HL-60/S4 treated with phorbol 12-myristate 13-acetate at 8.2 ng/mL for 4 days and 3 days (cell line): ENCODE data around the gene NFYB.
"Not testable (repeated sequence)": the region's sequence is repeated elsewhere in the genome, so short reads cannot be mapped to it uniquely, and the experiment has no call there.

Source experiments
- in situ Hi-C: fragments of 300-500 bp; cut with MboI; formaldehyde crosslinking; loops from 2 replicates; pipeline ENCODE4 v1.15.0; 2022; ENCODE audit warnings: low sequenced_read_pairs

The NFYB gene

DNA sequence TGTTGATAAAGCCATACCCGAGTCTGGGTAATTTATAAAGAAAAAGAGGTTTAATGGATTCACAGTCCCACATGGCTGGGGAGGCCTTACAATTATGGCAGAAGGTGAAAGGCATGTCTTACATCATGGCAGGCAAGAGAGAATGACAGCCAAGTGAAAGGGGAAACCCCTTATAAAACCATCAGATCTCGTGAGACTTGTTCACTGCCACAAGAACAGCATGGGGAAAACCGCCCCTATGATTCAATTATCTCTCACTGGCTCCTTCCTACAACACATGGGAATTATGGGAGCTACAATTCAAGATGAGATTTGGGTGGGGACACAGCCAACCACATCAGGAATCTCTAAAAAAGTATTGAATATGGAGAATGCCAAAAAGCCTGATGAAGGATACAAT lies 25.0 kb upstream of the NFYB start:
- in situ Hi-C loops, result not testable (repeated sequence)

DNA sequence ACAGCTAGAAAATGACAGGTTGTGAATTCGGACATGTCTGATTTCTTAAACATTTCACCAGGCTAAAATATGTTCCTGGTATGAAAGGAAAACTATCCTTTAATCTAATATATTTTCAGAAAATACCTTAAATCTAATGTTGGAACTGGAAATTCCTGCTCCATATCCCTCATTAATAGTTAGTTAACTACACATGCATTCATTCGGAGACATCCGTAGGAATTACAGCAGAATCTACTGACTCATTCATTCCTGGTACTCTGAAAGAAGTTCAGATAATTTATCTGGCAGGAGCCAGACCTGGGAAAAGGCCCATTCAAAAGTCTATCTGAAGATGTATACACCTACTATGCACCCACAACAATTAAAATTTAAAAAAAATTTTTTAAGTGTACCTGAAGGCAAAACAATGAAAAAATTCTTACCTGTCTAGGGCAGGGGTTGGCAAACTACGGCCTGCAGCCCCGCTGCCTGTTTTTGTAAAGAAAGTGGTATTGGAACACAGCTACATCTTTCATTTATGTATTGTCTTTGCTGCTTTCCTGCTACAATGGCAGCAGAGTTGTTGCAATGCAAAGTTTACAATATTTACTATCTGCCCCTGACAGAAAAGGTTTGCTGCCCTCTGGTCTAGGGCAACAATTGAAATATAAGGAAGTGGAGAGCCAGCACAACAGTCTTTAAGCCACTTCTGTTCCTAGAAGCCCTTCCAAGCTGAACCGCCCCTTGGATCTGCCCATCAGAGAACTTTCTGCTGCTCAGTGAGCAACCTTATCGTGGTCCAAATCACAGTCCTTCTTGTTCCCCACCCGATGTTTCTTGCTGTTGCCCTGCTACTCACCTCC lies 17.9 kb upstream of the NFYB start:
- in situ Hi-C loops, result no loop called here

DNA sequence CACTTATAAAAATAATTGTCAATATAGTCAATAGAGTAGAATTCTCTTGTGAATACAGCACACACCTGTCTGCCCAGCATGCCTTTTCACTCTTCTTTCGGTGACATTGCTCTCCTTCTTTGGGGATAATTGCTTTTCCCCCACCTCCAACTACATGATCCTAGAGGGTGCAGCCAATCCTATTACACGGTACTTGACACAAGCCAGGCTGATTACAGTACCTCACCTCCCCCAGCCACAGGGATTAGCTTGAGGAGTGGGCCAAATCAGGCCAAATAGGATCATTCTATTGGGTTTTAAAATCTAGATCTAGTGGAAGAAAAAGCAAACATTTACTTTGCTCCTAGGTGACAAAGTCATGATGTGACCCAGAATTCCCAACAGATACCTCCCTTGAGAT lies 16.8 kb upstream of the NFYB start:
- in situ Hi-C loops, result no loop called here

- in situ Hi-C loops, result no loop called here
Measured at GRCh38 chr12:104154286-104154685, 16.3 kb upstream of the NFYB start.

GRCh38 chr12:104152685-104153241 lies 14.8 kb upstream of the NFYB start:
- in situ Hi-C loops, result no loop called here

GRCh38 chr12:104150416-104150815 lies 12.4 kb upstream of the NFYB start:
- in situ Hi-C loops, result no loop called here

- in situ Hi-C loops, result no loop called here
Measured at GRCh38 chr12:104147346-104147745, 9.3 kb upstream of the NFYB start.

DNA sequence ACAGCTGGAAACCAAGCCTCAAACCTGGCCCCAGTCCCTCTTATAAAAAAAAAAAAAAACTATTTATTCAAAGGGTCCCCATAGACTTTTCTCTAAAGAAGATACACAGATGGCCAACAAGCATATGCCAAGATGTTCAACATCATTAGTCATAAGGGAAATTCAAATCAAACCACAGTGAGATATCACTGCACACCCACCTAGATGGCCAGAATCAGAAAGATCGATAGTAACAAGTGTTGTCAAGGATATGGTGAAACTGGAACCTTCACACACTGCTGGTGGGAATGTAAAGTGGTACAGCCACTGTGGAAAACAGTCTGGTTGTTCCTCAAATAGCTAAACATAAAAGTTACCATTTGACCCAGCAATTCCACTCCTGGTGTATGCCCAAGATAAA lies 5.9 kb upstream of the NFYB start:
- in situ Hi-C loops, result no loop called here

- in situ Hi-C loops, result no loop called here
Measured at GRCh38 chr12:104143002-104143401, 5.0 kb upstream of the NFYB start.

GRCh38 chr12:104142543-104142942 lies 4.5 kb upstream of the NFYB start:
- in situ Hi-C loops, result no loop called here

- in situ Hi-C loops, result no loop called here
Measured at GRCh38 chr12:104138797-104139152, 765 bp upstream of the NFYB start.

DNA sequence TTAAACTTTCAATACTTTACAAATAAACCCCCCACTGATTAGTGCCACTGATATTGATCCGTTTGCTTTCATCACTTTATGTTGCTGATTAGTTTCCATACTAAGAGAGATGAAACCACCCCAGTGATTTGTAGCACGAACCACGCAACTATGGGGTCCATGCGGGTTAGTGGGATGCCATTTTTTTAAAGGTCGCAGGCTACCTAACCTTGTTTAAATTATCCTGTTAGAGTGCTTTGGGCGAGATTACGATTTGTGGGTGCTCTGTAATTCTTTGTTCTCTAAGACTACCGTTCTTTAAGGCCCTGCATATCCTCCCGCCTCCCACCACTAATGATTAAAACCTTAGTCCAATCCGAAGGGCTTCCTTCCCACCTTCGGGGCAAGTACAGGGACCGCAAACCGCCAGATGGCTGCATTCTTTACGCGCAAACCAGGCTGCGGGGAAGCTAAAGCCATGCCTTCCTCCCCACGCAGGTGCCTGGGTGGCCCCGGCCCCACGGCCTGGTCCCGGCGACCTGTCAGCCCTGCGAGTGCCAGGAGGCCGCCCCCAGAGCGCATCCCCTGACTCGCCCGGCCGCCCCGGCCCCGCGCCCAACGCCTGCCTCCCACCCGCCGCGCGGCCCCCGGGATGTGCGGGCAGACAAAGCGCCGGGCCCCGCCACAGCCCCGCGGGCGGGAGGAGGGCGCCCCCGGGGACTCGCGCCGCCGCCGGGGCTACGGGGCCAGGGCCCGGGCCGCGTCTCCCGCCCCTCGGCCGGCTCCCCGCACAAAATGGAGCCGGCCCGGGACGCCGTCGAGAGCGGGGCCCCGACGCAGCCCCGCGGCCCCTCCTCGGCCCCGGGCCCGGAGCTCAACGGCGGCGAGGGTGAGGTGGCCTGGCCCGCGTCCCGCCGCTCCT lies 759 bp downstream of the NFYB start:
- in situ Hi-C loops, result no loop called here

GRCh38 chr12:104136577-104136976 lies 1.4 kb downstream of the NFYB start:
- in situ Hi-C loops, result no loop called here

- in situ Hi-C loops, result no loop called here
Measured at GRCh38 chr12:104134882-104135281, 3.1 kb downstream of the NFYB start.

DNA sequence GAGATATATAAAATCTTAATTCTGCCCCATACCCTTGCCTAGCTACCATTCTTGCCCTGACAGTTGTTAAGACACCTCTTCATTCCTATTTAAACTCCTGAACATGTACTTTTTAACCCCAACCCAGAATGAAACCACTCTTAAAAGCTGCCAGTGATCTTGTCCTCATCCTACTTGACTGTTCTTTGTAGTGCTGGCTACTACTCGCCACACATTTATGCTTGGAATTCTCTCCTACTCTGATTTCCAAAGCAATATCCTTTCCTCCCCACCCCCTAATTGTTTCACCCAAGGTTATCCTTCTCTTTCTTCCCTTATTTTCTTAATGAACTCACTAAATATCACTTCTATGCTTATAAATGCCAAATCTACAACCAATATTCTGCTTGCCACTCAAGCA lies 4.1 kb downstream of the NFYB start:
- in situ Hi-C loops, result no loop called here

DNA sequence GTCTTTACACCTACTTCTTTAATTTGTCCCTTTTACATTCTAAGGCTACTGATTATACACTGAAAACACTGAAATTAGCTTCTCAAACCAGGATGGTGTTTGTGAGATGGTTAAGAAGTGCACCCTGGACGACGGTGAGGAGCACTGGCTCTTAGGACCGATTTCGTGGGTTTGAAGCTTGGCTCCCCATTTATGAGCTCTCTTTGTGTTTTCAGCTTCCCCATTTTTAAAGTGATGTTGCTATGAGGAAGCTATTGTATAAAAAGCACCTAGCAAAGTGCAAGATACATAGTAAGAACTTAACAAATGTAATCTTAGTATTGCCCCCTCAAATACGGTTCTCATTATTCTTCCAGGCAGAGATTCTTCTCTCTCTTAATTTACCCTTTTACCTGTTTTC lies 4.7 kb downstream of the NFYB start:
- in situ Hi-C loops, result no loop called here

GRCh38 chr12:104132351-104132956 lies 5.6 kb downstream of the NFYB start:
- in situ Hi-C loops, result no loop called here

DNA sequence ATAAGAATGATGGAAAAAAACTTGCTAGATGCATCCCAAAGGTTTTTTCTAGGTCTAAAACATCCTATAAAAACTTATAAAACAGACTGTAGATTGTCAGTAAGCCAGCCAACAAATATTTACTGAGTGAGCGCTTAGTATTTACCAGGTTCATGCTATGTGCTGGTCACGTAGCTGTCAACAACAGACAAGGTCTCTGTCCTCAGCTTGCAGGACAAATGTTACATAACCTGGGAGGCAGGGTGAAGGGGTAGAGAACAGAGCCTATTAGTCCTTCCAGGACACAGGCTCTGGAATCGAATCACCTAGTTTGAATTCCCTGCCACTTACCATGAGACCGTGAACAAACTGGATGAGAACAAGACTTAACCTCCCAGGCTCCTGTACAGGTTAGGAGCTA lies 6.4 kb downstream of the NFYB start:
- in situ Hi-C loops, result no loop called here

- in situ Hi-C loops, result no loop called here
Measured at GRCh38 chr12:104130760-104131159, 7.2 kb downstream of the NFYB start.

- in situ Hi-C loops, result no loop called here
Measured at GRCh38 chr12:104126548-104126947, 11.5 kb downstream of the NFYB start.

GRCh38 chr12:104122298-104122697 lies 15.7 kb downstream of the NFYB start:
- in situ Hi-C loops, result loop anchor here (25.0 kb wide), 1 partner anchor 235 kb away; no protein-coding TSS in a partner anchor
